MCF 10A (cell line): ENCODE results near the gene CSDE1. TPM values are rescaled to one million over a fixed set of nuclear protein-coding genes. Genes with fewer than 3 reads are reported as not detected.

Source experiments
- BruUV-seq: library from RNA; stranded (reverse); fragments of 400-500 nt; replicated peaks from 2 replicates; lab custom pipeline; 2021; lab: Mats Ljungman, UMichigan
- CTCF ChIA-PET: fragments of 300-600 bp; sonication (Branson Sonifier 250); formaldehyde crosslinking; extraction: SDS; loops from one replicate; lab custom pipeline; 2021; ENCODE audit warnings: antibody characterized with exemption, inconsistent platforms; lab: Yijun Ruan, JAX
- POLR2A ChIA-PET: fragments of 300-600, 350-650 bp; sonication (Branson Sonifier 250); formaldehyde crosslinking; extraction: SDS; loops from one replicate; lab custom pipeline; 2020; ENCODE audit warnings: antibody characterized with exemption, inconsistent platforms; lab: Yijun Ruan, JAX
- DNase-seq: peaks from one replicate; pipeline ENCODE4 v3.0.0-alpha.2; 2018; ENCODE audit not compliant: unreplicated experiment
- H3K27ac Mint-ChIP-seq: one replicate; pipeline ENCODE4 v1.8.0; 2022; ENCODE audit warnings: mild to moderate bottlenecking, low read depth, mixed read lengths; ENCODE audit not compliant: unreplicated experiment
- H3K27me3 Mint-ChIP-seq: one replicate; pipeline ENCODE4 v1.8.0; 2022; ENCODE audit warnings: mixed read lengths; ENCODE audit not compliant: insufficient read depth, unreplicated experiment
- H3K36me3 Mint-ChIP-seq: one replicate; pipeline ENCODE4 v1.8.0; 2022; ENCODE audit warnings: mild to moderate bottlenecking, moderate library complexity, mixed read lengths; ENCODE audit not compliant: insufficient read depth, unreplicated experiment
- H3K4me1 Mint-ChIP-seq: one replicate; pipeline ENCODE4 v1.8.0; 2022; ENCODE audit warnings: mixed read lengths; ENCODE audit not compliant: insufficient read depth, unreplicated experiment
- H3K4me3 Mint-ChIP-seq: one replicate; pipeline ENCODE4 v1.8.0; 2022; ENCODE audit warnings: mild to moderate bottlenecking, moderate library complexity, mixed read lengths; ENCODE audit not compliant: unreplicated experiment
- H3K9me3 Mint-ChIP-seq: one replicate; pipeline ENCODE4 v1.8.0; 2022; ENCODE audit warnings: mixed read lengths; ENCODE audit not compliant: unreplicated experiment
- intact Hi-C: fragments of 100-400 bp; cut with micrococcal nuclease; formaldehyde crosslinking; loops from 2 replicates; pipeline ENCODE4 v1.14.1; 2022
- total RNA-seq: library from RNA; stranded (reverse); gene quantifications from 2 replicates; pipeline ENCODE4 v1.2.3, GENCODE V29; 2022
- TF ChIP-seq, protein P1 (sequence below): fragments of 200-600 bp; IDR thresholded peaks from one replicate; pipeline ENCODE4 v1.8.0; 2022; ENCODE audit warnings: antibody characterized with exemption, mild to moderate bottlenecking; ENCODE audit not compliant: unreplicated experiment

CSDE1 gene
- total RNA-seq, 1 experiment from 2014 or later: 580 TPM

DNA sequence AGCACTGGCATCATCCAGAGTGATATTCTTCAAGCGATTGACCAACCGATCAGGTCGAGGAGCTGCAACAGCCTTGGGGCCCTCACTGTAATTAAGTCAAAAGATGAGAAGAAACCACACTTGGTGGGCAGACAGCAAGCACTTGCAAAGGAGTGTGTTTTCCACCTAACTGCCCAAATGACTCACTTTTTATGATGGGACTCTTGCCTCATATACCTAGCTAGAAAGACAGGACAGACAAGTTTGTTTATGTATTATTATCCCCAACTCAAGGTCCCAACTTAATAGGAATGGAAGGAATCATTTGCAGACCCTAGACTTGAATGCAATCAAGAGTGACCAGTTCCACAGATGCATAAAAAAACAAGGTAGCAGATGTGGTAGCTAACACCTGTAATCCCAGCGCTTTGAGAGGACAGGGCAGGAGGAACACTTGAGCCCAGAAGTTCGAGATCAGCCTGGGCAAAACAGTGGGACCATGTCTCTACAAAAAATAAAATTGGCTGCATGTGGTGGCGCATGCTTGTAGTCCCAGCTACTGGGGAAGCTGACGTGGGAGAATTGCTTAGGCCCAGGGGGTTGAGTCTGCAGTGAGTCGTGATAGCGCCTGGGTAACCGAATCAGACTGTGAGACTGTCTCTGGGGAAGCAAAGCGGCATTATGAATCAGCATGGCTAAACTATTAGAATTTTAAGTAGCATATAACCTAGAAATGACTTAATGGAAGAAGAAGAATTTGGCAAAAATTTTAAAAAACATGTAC lies 38.9 kb downstream of the CSDE1 start:
- Mint-ChIP-seq H3K4me3 (no peak overlapping the region), H3K36me3 (peaks cover 85% of the 10 kb centered on the region), H3K4me1 (peaks cover 8% of the 10 kb centered on the region), H3K27ac (no peak overlapping the region), H3K27me3 (no peaks in the 10 kb centered on the region), H3K9me3 (no peaks in the 10 kb centered on the region)
- CTCF ChIA-PET: interaction anchor here (1.2 kb wide), 1 partner anchor 372 kb away, joined by 4 read pairs; no protein-coding TSS in a partner anchor
- BruUV-seq: no TSS peak
- TF ChIP-seq, protein P1, sequence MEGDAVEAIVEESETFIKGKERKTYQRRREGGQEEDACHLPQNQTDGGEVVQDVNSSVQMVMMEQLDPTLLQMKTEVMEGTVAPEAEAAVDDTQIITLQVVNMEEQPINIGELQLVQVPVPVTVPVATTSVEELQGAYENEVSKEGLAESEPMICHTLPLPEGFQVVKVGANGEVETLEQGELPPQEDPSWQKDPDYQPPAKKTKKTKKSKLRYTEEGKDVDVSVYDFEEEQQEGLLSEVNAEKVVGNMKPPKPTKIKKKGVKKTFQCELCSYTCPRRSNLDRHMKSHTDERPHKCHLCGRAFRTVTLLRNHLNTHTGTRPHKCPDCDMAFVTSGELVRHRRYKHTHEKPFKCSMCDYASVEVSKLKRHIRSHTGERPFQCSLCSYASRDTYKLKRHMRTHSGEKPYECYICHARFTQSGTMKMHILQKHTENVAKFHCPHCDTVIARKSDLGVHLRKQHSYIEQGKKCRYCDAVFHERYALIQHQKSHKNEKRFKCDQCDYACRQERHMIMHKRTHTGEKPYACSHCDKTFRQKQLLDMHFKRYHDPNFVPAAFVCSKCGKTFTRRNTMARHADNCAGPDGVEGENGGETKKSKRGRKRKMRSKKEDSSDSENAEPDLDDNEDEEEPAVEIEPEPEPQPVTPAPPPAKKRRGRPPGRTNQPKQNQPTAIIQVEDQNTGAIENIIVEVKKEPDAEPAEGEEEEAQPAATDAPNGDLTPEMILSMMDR: no peak
- intact Hi-C loops: no loop called here
- no peak for DNase-seq
- POLR2A ChIA-PET: interaction anchor here (0.5 to 1.2 kb wide), 2 partner anchors 23 to 40 kb away, joined by 3 to 7 read pairs; no protein-coding TSS in a partner anchor

DNA sequence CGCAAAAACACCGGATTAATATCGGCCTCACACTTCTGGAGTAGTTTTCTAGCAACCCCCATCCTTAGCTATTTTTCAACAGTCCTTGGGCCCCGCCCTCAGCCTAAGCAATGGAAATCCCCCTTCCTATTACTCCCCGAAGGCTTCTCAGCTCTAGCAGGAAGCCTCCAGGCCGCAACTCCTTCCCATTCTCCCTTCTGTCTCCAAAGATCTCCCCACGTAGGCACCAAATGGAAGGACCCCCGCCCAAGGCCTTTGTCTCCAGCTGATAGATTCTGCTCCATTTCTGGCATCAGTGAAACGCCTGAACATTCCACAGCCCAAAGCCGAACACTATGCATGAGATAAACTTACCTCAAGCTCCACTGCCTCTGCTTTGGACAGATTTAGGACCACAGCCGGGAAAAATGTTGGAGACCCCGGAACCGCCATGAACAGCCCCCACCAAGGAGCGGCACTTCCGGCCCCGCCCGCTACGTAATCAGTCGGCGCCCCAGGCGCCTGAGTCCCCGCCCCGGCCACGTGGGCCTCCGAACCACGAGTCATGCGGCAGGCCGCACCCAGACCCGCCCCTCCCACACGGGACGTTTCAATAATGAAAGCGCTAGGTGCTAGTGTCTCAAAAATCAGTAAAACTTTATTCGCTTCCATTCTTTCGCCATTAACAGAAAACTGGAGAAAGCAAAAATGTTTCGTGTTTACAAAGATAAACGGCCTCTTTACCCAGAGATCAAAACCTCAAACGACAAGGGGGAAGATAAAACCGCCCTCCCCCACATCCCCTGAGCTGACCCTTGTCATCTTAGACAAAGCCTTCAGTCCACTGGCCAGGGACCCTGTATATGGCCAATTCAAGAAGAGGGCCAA lies 41.2 kb downstream of the CSDE1 start, which contains the start of gene NRAS:
TSS of gene NRAS (minus strand) at position 468 of the 867 bp plus-strand sequence. CDS start 611 bp downstream, outside the sequence.
- ChIA-PET CTCF (interaction anchor here (0.5 to 1.6 kb wide), 7 partner anchors 9 to 395 kb away, joined by 3 to 7 read pairs (median 3); no protein-coding TSS in a partner anchor), POLR2A (interaction anchor here (0.6 to 3.9 kb wide), 26 partner anchors 9 to 370 kb away, joined by 3 to 43 read pairs (median 4); partner anchors contain the start of genes AMPD1, BCAS2, CSDE1 and DENND2C)
- H3K4me3 Mint-ChIP-seq: peak within 1 kb of the TSS; percentile 99
- no peaks in the 10 kb centered on the region for H3K27me3 Mint-ChIP-seq
- peaks cover 8% of the 10 kb centered on the region for H3K4me1 Mint-ChIP-seq
- H3K27ac Mint-ChIP-seq: peak within 1 kb of the TSS; percentile 100
- intact Hi-C loops: loop anchor here (2.0 kb wide), 1 partner anchor 40 kb away; the partner anchor contains the start of gene CSDE1
- peaks cover 84% of the 10 kb centered on the region for H3K36me3 Mint-ChIP-seq
- DNase-seq: peak; percentile 89
- TF ChIP-seq, protein P1: no peak
- TSS peak; percentile 90 for BruUV-seq
- H3K9me3 Mint-ChIP-seq: no peaks in the 10 kb centered on the region

DNA sequence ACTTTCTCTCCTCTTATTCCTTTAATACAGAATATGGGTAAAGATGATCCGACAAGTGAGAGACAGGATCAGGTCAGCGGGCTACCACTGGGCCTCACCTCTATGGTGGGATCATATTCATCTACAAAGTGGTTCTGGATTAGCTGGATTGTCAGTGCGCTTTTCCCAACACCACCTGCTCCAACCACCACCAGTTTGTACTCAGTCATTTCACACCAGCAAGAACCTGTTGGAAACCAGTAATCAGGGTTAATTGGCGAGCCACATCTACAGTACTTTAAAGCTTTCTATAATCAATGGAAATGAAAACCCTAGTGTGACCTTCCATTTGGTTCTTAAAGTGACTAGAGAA lies 41.9 kb downstream of the CSDE1 start:
- Mint-ChIP-seq H3K27ac (peak overlapping the region; percentile 100), H3K9me3 (no peaks in the 10 kb centered on the region), H3K4me3 (peak overlapping the region; percentile 99), H3K27me3 (no peaks in the 10 kb centered on the region), H3K36me3 (peaks cover 84% of the 10 kb centered on the region), H3K4me1 (peaks cover 8% of the 10 kb centered on the region)
- POLR2A ChIA-PET: interaction anchor here (0.6 to 3.9 kb wide), 21 partner anchors 9 to 369 kb away, joined by 3 to 43 read pairs (median 4); partner anchors contain the start of genes AMPD1, BCAS2, CSDE1 and DENND2C
- intact Hi-C loops: loop anchor here (2.0 kb wide), 1 partner anchor 41 kb away; the partner anchor contains the start of gene CSDE1
- CTCF ChIA-PET: interaction anchor here (0.5 to 1.6 kb wide), 6 partner anchors 9 to 396 kb away, joined by 3 to 7 read pairs (median 3); no protein-coding TSS in a partner anchor
- DNase-seq: no peak
- BruUV-seq: TSS peak; percentile 49
- TF ChIP-seq, protein P1: no peak
